AG09309 (cell line): Measurements from ENCODE around the gene WNT3A.

Experiments
- DNase-seq: peaks from one replicate; pipeline ENCODE4 v3.0.0-alpha.2; 2010; ENCODE audit warnings: low read depth
- H3K4me3 ChIP-seq: 2 replicates; pipeline ENCODE4 v1.5.1; 2011; ENCODE audit warnings: mild to moderate bottlenecking, low read depth, low read length, moderate library complexity; ENCODE audit not compliant: control insufficient read depth
- CTCF ChIP-seq: IDR thresholded peaks from 2 replicates; pipeline ENCODE4 v1.5.1; 2011; ENCODE audit warnings: mild to moderate bottlenecking, low read depth, low read length, inconsistent platforms; ENCODE audit not compliant: insufficient read depth, control insufficient read depth; ENCODE audit errors: missing control alignments

The WNT3A gene

DNA sequence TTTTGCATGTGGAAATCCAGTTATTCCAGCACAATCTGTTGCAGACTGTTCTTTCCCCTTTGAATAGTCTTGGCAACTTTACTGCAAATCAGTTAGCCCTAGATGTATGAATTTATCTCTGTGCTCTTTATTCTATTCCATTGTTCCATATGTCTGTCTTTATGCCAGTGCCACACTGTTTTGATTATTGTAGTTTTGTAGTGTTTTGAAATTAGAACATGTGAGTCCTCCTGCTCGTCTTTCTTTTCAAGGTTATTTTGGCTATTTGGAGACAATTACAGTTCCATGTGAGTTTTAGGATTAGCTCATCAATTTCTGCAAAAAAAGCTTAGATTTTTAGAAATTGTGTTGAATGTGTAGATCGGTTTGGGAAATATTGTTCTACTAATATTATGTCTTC is 26.6 kb downstream of the WNT3A start:
- DNase-seq, result no peak
- no peak overlapping the region for H3K4me3 ChIP-seq
- TF ChIP-seq CTCF, result no peak

GRCh38 chr1:228034954-228035837 is 28.4 kb downstream of the WNT3A start:
- TF ChIP-seq CTCF, result no peak
- no peak for DNase-seq
- H3K4me3 ChIP-seq, result no peak overlapping the region

DNA sequence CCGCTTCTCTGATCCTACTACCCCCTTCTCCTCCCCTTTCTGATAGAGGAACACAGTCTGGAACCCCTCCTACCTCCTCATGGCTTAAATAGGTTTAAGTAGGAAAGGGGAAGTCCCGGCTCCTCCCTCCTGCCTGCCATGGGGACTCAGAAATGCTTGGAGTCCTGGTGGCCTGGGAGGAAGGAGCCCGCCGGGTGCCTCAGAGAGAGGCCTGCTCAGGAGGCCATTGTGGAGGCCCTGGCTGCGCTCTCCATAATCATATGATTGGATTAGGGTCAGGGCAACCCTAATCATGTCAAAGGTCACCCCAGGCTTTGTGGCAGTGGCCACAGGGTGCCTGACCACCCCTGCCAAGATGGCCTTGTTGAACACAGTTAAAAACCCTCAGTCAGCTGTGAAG is 29.0 kb downstream of the WNT3A start:
- no peak overlapping the region for H3K4me3 ChIP-seq
- no peak for TF ChIP-seq CTCF
- no peak for DNase-seq

DNA sequence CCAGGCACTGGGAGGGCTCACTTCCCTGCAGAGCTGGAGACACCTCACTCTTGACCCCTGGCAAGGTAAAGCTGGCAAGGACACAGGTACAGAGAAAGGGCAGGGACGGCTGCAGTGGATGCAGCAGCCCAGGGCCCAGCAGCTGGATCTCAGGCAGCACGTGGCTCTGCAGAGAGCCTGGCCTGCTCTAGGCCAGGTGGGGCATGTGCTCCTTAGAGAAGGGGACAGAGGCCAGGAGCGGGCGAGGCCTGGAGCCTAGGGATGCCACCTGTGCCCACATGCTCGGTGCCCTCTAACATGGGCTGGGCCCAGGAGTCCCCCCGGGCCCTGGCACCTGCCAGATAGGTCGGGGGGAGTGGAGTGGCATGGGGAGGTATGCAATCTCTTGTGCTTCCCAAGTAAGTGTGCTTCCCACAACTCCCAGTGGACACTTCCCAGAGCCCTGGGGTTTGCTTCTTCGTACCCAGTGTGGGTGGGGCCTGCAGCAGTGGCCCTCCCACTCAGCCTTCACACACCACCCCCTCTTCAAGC is 30.0 kb downstream of the WNT3A start:
- no peak for DNase-seq
- H3K4me3 ChIP-seq, result no peak overlapping the region
- no peak for TF ChIP-seq CTCF

DNA sequence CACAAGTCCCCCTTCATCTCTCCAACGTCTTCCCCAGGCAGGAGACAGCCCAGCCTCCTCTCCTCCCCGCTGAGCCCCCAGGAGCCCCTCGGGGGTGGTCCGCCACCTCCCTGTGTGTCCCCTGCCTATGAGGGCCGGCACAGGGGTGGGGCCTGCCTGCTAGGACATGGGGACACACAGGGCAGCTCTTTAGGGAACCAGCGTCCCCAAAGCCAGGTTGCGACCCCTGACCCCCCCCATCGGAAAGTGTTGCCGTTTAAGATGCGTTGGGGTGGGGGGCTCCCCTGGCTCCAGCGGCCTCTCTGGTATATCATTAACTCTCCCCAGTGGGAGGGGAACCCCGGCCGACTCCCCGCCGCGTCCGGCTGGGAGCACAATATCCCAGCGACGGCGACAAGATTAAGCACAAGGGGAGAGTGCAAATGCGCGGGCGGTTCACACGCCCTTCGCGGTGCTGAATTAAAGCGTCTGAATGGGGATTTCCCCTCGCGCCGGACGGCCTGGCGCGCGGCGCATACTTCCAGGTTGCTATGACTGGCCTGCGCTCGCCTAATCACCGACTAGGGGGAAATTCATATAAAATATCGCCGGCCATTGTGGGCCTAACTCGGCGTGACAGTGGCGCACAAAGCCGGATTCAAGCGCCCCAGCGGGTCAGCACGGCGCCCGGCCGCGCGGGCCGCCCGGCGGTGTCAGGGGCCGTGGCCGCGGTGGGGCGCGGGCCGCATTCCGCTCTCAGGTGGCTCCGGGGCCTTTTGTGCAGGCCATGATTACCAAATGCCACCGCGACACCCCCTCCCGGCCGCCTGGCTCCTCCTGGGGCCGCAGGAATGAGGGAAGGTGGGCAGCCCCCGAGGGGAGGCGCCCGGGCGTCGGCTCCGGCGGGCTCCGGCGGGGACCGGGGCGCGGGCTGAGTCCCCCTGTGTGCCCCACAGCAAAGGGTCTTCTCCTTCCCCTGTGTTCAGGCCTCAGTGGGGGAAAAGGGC is 30.9 kb downstream of the WNT3A start:
- no peak for DNase-seq
- H3K4me3 ChIP-seq, result no peak overlapping the region
- TF ChIP-seq CTCF, result no peak

DNA sequence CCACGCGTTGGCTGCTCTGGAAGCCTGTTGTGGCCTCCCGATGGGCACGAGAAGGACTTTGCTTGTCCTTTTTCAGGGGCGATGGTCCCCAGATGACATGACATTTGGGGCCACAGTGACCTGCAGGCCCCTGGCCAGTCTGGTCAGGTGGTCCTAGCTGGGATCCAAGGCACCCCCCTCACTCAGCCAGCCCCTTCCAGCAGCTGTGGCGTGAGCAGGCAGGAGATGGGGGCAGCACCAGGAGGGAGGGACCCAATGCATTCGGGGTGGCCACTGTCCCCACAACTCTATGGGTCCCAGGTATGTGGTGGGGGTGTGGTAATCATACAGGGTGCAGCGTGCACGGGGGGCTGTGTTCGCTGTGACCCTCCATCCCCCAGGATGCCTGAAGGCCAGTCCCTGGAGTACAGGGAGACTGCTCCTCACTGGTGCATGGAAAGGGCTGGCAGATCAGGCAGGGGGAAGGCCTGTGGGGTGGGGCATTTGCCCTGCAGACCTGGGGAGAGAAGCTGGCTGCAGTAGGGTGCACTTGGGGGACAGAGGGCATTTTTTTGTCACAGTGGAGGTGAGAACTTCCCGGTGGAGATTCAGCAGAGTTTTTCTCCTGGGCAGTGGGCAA is 31.7 kb downstream of the WNT3A start:
- H3K4me3 ChIP-seq, result no peak overlapping the region
- no peak for TF ChIP-seq CTCF

More for the DNA sequence above, 31.7 kb downstream of the WNT3A start:
- DNase-seq, result no peak
